K562 (cell line): ENCODE measurements around the gene ARHGAP32.

Source experiments
- BRCA1 ChIP-seq, 2 experiments: fragments of 450-650 bp in 1 of 2; sonication (generic) in 1 of 2; formaldehyde crosslinking in 1 of 2; IDR thresholded peaks; 2 replicates each; pipeline versions ENCODE4 v1.5.0 to v1.6.1; 2017 to 2020; ENCODE audit warnings: mild to moderate bottlenecking in 1 of 2, missing genetic modification reagents in 1 of 2
- CTCF ChIP-seq, 3 experiments: IDR thresholded peaks in 2 of 3; conservative IDR thresholded peaks in 1 of 3; 2 replicates each; pipeline ENCODE4 v1.5.1; 2011 to 2012; ENCODE audit warnings: low read length in 3 of 3, mild to moderate bottlenecking in 3 of 3, control low read depth in 2 of 3, improper control_type of control experiment in 1 of 3, inconsistent platforms in 1 of 3, low read depth in 1 of 3, mixed read lengths in 1 of 3, moderate library complexity in 1 of 3; ENCODE audit not compliant: insufficient read depth in 2 of 3
- MXI1 ChIP-seq: IDR thresholded peaks from 2 replicates; pipeline ENCODE4 v1.6.1; 2011; ENCODE audit warnings: low read depth, mild to moderate bottlenecking, improper control_type of control experiment, low read length
- YBX1 ChIP-seq: fragments of 450-650 bp; IDR thresholded peaks from 2 replicates; pipeline ENCODE4 v1.7.1; 2016; ENCODE audit warnings: mild to moderate bottlenecking
- TF ChIP-seq, protein P1 (sequence below): sonication (generic); formaldehyde crosslinking; IDR thresholded peaks from 2 replicates; pipeline ENCODE4 v1.8.0; 2022; ENCODE audit warnings: missing genetic modification reagents, mild to moderate bottlenecking, borderline replicate concordance
- TF ChIP-seq, protein P2 (sequence below): sonication (generic); formaldehyde crosslinking; IDR thresholded peaks from 2 replicates; pipeline ENCODE4 v1.8.1; 2023; ENCODE audit warnings: mild to moderate bottlenecking, missing genetic modification reagents

DNA sequence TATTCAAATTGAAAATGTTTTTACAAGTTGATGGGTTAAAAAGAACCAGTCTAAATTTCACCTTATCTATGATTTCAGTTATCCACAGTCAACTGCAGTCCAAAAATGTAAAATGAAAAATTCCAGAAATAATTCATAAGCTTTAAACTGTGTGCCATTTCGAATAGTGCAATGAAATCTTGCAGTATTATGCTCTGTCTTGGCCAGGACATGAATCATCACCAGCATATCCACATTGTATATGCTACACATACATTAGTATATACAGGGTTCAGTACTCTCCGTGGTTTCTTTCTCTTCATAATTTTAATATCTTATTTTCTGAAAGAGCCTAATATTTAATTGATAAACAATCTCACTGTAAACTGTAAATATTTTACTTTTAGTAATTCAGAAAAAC is 45.9 kb downstream of the ARHGAP32 start:
- TF ChIP-seq, protein P1, sequence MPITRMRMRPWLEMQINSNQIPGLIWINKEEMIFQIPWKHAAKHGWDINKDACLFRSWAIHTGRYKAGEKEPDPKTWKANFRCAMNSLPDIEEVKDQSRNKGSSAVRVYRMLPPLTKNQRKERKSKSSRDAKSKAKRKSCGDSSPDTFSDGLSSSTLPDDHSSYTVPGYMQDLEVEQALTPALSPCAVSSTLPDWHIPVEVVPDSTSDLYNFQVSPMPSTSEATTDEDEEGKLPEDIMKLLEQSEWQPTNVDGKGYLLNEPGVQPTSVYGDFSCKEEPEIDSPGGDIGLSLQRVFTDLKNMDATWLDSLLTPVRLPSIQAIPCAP: no peak
- TF ChIP-seq BRCA1 (IDR thresholded peaks at IDR 0.05): no peak
- TF ChIP-seq BRCA1 (CRISPR knock-in tag; IDR thresholded peaks at IDR 0.05): no peak
- TF ChIP-seq, protein P2, sequence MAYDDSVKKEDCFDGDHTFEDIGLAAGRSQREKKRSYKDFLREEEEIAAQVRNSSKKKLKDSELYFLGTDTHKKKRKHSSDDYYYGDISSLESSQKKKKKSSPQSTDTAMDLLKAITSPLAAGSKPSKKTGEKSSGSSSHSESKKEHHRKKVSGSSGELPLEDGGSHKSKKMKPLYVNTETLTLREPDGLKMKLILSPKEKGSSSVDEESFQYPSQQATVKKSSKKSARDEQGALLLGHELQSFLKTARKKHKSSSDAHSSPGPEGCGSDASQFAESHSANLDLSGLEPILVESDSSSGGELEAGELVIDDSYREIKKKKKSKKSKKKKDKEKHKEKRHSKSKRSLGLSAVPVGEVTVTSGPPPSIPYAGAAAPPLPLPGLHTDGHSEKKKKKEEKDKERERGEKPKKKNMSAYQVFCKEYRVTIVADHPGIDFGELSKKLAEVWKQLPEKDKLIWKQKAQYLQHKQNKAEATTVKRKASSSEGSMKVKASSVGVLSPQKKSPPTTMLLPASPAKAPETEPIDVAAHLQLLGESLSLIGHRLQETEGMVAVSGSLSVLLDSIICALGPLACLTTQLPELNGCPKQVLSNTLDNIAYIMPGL (CRISPR knock-in tag): no peak
- no peak for TF ChIP-seq CTCF (IDR thresholded peaks at IDR 0.05 in 2 of 3, conservative IDR thresholded peaks at IDR 0.05 in 1 of 3; ENCODE audit: insufficient read depth in 2 of 3, low read depth in 1 of 3, low read length in 3 of 3)
- no peak for TF ChIP-seq MXI1
- TF ChIP-seq YBX1: no peak
